GM21447 (cell line): ENCODE results near the gene MAP3K15.
"Not testable (repeated sequence)": the region's sequence is repeated elsewhere in the genome, so short reads cannot be mapped to it uniquely, and the experiment has no call there.

ENCODE experiments used
- ATAC-seq: cut with Tn5 transposase; IDR thresholded peaks from one replicate; pipeline ENCODE4 v1.9.1; 2021; ENCODE audit not compliant: unreplicated experiment

The MAP3K15 gene

GRCh38 chrX:19541196-19541595, 25.9 kb upstream of the MAP3K15 start:
- no peak for ATAC-seq

GRCh38 chrX:19540076-19540475, 24.8 kb upstream of the MAP3K15 start:
- no peak for ATAC-seq

GRCh38 chrX:19539665-19540064, 24.4 kb upstream of the MAP3K15 start:
- no peak for ATAC-seq

GRCh38 chrX:19535476-19535875, 20.2 kb upstream of the MAP3K15 start:
- ATAC-seq = no peak

GRCh38 chrX:19532709-19533108, 17.4 kb upstream of the MAP3K15 start:
- ATAC-seq = no peak

GRCh38 chrX:19517965-19518364, 2.7 kb upstream of the MAP3K15 start:
- ATAC-seq = no peak

- ATAC-seq = no peak
Measured at GRCh38 chrX:19515615-19516105, 352 bp upstream of the MAP3K15 start.

GRCh38 chrX:19513383-19513782, 1.9 kb downstream of the MAP3K15 start:
- ATAC-seq = no peak

GRCh38 chrX:19512961-19513360, 2.3 kb downstream of the MAP3K15 start:
- ATAC-seq = no peak

- ATAC-seq = no peak
Measured at GRCh38 chrX:19512359-19512758, 2.9 kb downstream of the MAP3K15 start.

GRCh38 chrX:19511796-19512195, 3.5 kb downstream of the MAP3K15 start:
- ATAC-seq = not testable (repeated sequence)

- ATAC-seq = no peak
Measured at GRCh38 chrX:19496711-19497110, 18.6 kb downstream of the MAP3K15 start.

GRCh38 chrX:19487520-19488200, 27.6 kb downstream of the MAP3K15 start:
- no peak for ATAC-seq

- no peak for ATAC-seq
Measured at GRCh38 chrX:19479458-19479857, 35.9 kb downstream of the MAP3K15 start.

GRCh38 chrX:19468383-19468782, 46.9 kb downstream of the MAP3K15 start:
- not testable (repeated sequence) for ATAC-seq

GRCh38 chrX:19462879-19463278, 52.4 kb downstream of the MAP3K15 start:
- no peak for ATAC-seq

- ATAC-seq = no peak
Measured at GRCh38 chrX:19462231-19462630, 53.1 kb downstream of the MAP3K15 start.

- ATAC-seq = no peak
Measured at GRCh38 chrX:19457662-19458061, 57.6 kb downstream of the MAP3K15 start.

GRCh38 chrX:19448077-19448476, 67.2 kb downstream of the MAP3K15 start:
- no peak for ATAC-seq

GRCh38 chrX:19446397-19446796, 68.9 kb downstream of the MAP3K15 start:
- no peak for ATAC-seq

- not testable (repeated sequence) for ATAC-seq
Measured at GRCh38 chrX:19445772-19446171, 69.5 kb downstream of the MAP3K15 start.

GRCh38 chrX:19443869-19444526, 71.3 kb downstream of the MAP3K15 start:
- ATAC-seq = no peak

- no peak for ATAC-seq
Measured at GRCh38 chrX:19440713-19441112, 74.6 kb downstream of the MAP3K15 start.
